Osteocyte (in vitro differentiated cells): Measurements from ENCODE around the gene ABLIM2. TPM values are rescaled to one million over a fixed set of nuclear protein-coding genes. Genes with fewer than 3 reads are reported as not detected.

Source experiments
- DNase-seq: peaks from one replicate; pipeline ENCODE4 v3.0.0; 2021; ENCODE audit warnings: mixed read lengths; ENCODE audit not compliant: unreplicated experiment; ENCODE audit errors: extremely low spot score
- H3K27ac Mint-ChIP-seq: one replicate; pipeline ENCODE4 v1.8.0; 2021; ENCODE audit warnings: mild to moderate bottlenecking, mixed read lengths; ENCODE audit not compliant: unreplicated experiment
- H3K27me3 Mint-ChIP-seq: one replicate; pipeline ENCODE4 v1.8.0; 2021; ENCODE audit warnings: mixed read lengths; ENCODE audit not compliant: unreplicated experiment
- H3K36me3 Mint-ChIP-seq: one replicate; pipeline ENCODE4 v1.8.0; 2021; ENCODE audit warnings: mixed read lengths; ENCODE audit not compliant: unreplicated experiment
- H3K4me1 Mint-ChIP-seq: one replicate; pipeline ENCODE4 v1.8.0; 2021; ENCODE audit warnings: mixed read lengths; ENCODE audit not compliant: unreplicated experiment
- H3K4me3 Mint-ChIP-seq: one replicate; pipeline ENCODE4 v1.8.0; 2021; ENCODE audit warnings: mild to moderate bottlenecking, moderate library complexity, mixed read lengths; ENCODE audit not compliant: unreplicated experiment
- H3K9me3 Mint-ChIP-seq: one replicate; pipeline ENCODE4 v1.8.0; 2021; ENCODE audit warnings: mixed read lengths; ENCODE audit not compliant: unreplicated experiment
- CTCF ChIP-seq: fragments of 200-600 bp; sonication (generic); IDR thresholded peaks from 2 replicates; pipeline ENCODE4 v1.5.0; 2021; ENCODE audit warnings: antibody characterized with exemption, mild to moderate bottlenecking, moderate library complexity
- total RNA-seq: library from RNA; stranded (reverse); gene quantifications from 2 replicates; pipeline ENCODE4 v1.2.1, GENCODE V29; 2021

ABLIM2 gene
- total RNA-seq, 1 donor from 2014 or later = 0.24 TPM

- Mint-ChIP-seq H3K36me3 (no peaks in the 10 kb centered on the region), H3K4me3 (no peak overlapping the region), H3K27me3 (peaks cover 29% of the 10 kb centered on the region), H3K4me1 (no peaks in the 10 kb centered on the region), H3K9me3 (no peaks in the 10 kb centered on the region), H3K27ac (no peak overlapping the region)
- TF ChIP-seq CTCF = no peak
- no peak for DNase-seq
Observed at GRCh38 chr4:8165374-8165896, 6.8 kb upstream of the ABLIM2 start.

- peaks cover 3% of the 10 kb centered on the region for H3K4me1 Mint-ChIP-seq
- DNase-seq = no peak
- H3K4me3 Mint-ChIP-seq = no peak overlapping the region
- H3K27ac Mint-ChIP-seq = no peak overlapping the region
- peaks cover 29% of the 10 kb centered on the region for H3K27me3 Mint-ChIP-seq
- H3K9me3 Mint-ChIP-seq = no peaks in the 10 kb centered on the region
- H3K36me3 Mint-ChIP-seq = no peaks in the 10 kb centered on the region
- TF ChIP-seq CTCF = no peak
Observed at GRCh38 chr4:8164687-8165086, 6.1 kb upstream of the ABLIM2 start.

- H3K27me3 Mint-ChIP-seq = peaks cover 26% of the 10 kb centered on the region
- H3K27ac Mint-ChIP-seq = no peak overlapping the region
- peaks cover 6% of the 10 kb centered on the region for H3K4me1 Mint-ChIP-seq
- no peak overlapping the region for H3K4me3 Mint-ChIP-seq
- H3K36me3 Mint-ChIP-seq = no peaks in the 10 kb centered on the region
- no peak for DNase-seq
- no peak for TF ChIP-seq CTCF
- no peaks in the 10 kb centered on the region for H3K9me3 Mint-ChIP-seq
Observed at GRCh38 chr4:8164194-8164565, 5.6 kb upstream of the ABLIM2 start.

- peaks cover 3% of the 10 kb centered on the region for H3K36me3 Mint-ChIP-seq
- no peak overlapping the region for H3K27ac Mint-ChIP-seq
- DNase-seq = no peak
- no peaks in the 10 kb centered on the region for H3K9me3 Mint-ChIP-seq
- no peak overlapping the region for H3K4me3 Mint-ChIP-seq
- peaks cover 9% of the 10 kb centered on the region for H3K4me1 Mint-ChIP-seq
- peaks cover 26% of the 10 kb centered on the region for H3K27me3 Mint-ChIP-seq
- TF ChIP-seq CTCF = no peak
Observed at GRCh38 chr4:8163436-8164193, 5.0 kb upstream of the ABLIM2 start.

- Mint-ChIP-seq H3K27ac (no peak overlapping the region), H3K36me3 (peaks cover 3% of the 10 kb centered on the region)
- DNase-seq = no peak
Observed at GRCh38 chr4:8163026-8163425, 4.4 kb upstream of the ABLIM2 start.

More at GRCh38 chr4:8163026-8163425, 4.4 kb upstream of the ABLIM2 start:
- Mint-ChIP-seq H3K4me1 (peaks cover 9% of the 10 kb centered on the region), H3K27me3 (peaks cover 26% of the 10 kb centered on the region), H3K4me3 (no peak overlapping the region), H3K9me3 (no peaks in the 10 kb centered on the region)
- no peak for TF ChIP-seq CTCF
